T follicular helper cell (primary cell): ENCODE results near the gene ZNF580.
A peak's percentile ranks its signal among the peaks of the same experiment; 100 is the strongest.

Source experiments
- DNase-seq: peaks from one replicate; pipeline ENCODE4 v3.0.0-alpha.2; 2020; ENCODE audit warnings: low read depth

Gene ZNF580

DNA sequence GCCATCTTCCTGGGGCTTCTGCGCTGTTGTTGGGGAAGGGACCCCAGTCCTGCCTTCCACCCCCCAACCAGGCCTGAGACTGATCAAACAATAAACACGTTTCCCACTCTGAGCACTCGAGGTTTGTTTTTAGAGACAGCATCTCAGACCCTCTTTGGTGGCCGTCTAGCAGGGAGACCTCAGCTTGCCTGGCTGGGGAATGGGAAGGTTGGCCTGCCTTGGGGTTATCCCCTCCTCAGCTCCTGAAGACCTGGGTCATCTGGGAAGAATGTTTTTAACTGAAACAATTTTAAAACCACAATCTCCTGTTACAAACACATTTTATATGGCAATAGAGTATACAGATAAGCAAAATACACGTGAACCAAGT, 4.7 kb downstream of the ZNF580 start:
- DNase-seq, result no peak

DNA sequence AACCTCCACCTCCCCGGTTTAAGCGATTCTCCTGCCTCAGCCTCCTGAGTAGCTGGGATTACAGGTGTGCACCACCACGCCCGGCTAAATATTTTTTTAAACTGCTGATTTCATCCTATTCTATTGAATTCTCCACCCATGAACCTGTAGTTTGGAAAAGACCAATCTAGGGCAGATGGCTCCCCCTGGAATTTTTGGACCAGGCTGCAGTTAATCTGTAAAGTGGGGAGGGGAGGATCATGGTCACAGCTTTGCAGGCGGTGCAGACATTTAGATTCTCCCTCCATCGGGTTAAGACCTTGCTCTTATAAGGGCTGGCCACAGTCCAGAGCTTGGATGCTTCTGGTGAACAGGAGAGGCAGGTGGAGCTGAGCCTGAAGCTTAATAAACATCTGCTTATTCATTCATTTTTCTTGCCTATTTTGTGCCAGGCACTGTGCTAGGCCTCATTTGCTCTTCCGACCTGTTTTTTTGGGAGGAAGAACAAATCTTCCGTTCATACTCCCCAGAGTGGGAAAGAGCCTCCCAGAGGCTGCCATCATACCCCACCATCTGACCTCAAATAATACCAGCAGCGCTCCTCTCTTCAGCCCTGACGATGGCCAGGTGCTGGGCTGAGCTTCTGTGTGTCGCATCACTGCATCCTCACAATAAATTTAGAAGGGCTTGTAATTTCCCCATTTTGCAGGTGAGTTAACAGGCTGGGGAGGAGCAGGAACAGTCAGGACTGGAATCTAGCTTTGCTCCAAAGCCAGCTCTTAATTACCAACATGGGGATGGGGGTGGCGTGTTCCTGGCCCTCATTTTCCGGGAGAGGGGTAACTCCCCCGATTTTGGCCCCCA, 6.3 kb downstream of the ZNF580 start:
- no peak for DNase-seq

DNA sequence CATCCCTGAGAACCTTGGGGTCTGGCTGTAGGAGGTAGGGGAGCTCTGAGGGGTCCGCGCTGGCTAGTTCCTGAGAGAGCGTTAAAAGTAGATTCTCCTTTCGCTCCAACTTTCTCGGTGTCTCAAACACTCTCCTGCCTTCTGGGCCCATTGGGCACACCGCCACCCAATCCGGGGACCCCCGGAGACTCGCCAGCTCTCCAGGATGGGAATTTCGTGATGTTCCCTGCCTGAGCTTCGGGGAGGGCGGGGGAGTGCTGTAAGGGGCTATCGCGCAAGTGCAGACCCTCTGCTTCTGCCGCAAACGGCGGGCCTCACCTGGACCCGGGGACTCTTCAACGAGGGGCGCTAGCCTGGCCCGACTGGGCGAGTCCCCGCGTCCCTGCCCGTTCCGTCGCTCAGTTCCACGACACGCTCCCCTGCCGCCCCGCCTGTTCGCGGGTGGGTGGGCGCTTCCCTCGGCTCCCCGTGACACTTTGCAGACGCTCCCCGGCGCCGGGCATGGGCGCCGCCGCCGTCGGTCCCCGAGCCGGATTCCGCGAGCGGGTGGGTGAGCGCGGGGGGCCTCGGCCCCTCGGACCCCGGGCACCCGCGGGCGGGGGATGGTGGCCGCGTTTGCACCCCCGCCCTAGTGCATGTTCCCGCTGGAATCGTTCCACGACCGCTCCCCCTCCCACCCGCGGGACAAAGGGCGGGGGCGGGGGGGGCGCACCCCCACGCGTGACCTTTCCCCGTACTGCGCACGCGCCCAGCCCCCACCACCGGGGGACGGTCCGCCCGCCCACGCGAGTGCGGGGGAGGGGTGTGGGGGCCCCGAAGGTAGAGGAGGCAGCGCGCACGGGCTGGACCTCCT, 7.2 kb downstream of the ZNF580 start, which contains the start of gene CCDC106:
Gene CCDC106 (plus strand): TSS at position 481 of the 853 bp plus-strand sequence. CDS start 835 bp downstream, outside the sequence.
- no peak for DNase-seq

DNA sequence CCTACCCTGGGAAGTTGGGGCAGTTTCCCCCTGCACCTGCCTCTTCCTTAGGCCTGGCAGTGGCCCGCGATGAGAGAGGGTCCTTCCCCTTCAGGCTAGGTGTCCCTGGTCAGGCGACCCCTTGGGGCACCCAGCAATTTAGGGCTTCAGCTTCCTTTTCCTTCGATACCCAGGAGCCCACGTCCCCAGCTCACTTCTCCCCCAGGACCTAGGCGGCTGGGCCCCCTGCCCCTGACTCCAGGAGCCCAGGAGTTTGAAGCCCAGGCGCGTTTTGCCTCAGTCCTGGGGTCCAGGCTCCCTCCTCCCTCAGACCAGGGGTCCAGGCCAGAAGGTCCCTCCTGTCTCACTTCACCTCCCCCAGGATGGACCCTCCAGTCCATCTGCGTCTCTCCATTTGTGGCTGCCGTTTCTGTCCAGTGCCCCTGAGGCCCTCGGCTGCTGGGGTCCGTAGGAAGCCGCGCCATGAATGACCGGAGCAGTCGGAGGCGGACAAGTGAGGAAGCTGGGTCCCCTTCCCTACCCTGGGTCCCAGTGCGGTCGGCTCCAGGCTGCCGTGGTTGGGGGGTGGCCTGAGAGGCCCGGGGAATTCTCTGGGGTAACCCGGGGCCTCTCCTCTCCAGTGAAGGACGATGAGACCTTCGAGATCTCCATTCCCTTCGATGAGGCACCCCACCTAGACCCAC, 7.9 kb downstream of the ZNF580 start:
- no peak for DNase-seq

DNA sequence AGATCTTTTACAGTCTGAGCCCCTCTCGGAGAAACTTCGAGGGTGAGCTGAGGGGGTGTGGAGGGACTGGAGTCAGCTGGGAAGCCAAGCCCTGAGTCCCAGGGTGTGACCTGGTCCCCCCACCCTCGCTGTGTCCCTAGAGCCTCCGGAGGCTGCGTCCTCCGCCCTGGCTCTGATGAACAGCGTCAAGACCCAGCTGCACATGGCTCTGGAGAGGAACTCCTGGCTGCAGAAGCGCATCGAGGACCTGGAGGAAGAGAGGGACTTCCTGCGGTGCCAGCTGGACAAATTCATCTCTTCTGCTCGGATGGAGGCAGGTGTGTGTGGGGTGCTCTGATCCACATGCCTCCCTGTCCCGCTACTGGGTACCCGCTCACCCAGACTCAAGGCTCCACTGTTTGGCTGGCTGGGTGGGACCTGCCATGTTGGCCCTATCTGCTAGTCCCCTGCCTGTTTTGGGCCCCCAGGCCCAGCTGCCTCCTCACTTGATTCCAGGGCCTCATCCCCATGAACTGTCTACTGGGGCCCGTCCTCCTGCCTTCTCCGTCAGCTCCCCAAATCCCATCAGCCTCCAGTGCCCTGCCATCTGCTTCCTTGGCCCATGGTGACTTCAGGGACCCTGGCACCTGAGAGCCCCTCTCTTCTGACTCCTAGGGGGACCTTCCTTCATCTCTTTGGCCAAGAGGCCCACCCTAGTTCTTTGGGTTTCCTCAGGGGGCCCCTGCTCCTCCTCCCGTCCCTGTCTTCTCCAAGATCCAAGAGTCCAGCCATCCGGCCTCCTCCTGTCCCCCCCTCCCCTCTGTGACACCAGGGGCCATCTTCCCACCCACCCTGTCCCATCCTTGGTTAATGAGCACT, 8.7 kb downstream of the ZNF580 start:
- DNase-seq, result no peak

DNA sequence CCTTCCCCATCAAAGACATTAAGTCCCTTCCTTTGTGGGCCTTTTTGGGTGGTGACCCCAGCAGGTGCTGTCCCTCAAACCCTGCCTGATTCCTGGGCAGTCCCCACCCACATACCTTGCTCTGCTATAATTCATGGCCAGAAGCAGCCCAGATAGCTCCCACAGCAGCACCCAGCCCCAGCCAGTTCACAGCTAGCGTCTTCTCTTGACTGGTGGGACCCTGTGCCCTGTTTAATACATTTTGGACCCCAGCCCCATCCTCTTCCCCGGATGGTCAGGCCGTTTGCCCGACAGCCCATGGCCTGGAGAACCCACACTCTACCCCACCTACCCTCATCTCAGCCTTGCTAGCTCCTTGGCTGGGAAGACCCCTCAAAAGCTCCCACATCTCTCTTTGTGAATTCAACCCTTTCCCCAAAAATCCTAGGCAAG, 9.3 kb downstream of the ZNF580 start:
- no peak for DNase-seq

DNA sequence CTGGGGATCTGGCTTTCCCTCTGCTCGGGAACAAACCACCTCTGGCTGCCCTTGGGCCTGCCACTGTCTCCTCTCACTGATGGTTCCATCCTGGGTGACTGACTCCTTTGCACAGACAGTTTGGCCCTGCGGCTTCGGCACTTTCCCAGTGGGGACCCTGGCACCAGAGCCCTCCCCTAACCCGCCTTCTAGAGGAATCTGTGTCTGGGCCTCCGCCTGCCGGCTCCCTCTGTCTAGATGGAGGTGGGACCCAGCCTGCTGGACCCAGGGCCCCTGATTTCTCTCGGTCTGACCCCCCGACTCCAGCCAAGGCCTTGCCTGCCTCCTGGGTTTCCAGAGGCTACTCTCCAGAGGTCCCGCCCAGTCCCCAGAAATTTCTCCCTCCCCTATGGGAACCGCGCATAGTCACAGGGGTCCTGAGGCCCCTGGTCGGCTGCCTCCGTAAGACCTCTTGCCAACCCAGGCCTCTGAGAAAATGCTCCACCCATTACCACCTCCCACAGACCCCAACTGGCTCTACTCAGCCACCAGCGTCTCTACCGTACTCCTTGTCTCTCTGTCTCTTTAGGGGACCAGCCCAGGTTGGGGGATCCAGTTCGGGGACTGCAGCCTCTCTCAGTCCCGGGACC, 9.9 kb downstream of the ZNF580 start:
- DNase-seq, result no peak

DNA sequence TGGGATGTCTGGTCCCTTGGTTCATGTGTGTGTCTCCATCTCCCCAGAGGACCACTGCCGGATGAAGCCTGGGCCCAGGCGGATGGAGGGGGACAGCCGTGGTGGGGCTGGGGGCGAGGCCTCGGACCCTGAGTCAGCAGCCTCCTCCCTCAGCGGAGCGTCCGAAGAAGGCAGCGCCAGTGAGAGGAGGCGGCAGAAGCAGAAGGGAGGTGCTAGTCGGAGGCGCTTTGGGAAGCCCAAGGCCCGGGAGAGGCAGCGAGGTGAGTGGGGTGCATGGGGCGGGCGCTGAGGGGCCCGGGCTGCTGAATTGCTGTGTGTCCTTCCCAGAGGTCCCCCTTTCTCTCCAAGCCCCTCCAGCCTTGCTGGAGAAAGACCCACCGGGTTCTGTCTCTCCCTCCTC, 10.4 kb downstream of the ZNF580 start:
- DNase-seq, result no peak

DNA sequence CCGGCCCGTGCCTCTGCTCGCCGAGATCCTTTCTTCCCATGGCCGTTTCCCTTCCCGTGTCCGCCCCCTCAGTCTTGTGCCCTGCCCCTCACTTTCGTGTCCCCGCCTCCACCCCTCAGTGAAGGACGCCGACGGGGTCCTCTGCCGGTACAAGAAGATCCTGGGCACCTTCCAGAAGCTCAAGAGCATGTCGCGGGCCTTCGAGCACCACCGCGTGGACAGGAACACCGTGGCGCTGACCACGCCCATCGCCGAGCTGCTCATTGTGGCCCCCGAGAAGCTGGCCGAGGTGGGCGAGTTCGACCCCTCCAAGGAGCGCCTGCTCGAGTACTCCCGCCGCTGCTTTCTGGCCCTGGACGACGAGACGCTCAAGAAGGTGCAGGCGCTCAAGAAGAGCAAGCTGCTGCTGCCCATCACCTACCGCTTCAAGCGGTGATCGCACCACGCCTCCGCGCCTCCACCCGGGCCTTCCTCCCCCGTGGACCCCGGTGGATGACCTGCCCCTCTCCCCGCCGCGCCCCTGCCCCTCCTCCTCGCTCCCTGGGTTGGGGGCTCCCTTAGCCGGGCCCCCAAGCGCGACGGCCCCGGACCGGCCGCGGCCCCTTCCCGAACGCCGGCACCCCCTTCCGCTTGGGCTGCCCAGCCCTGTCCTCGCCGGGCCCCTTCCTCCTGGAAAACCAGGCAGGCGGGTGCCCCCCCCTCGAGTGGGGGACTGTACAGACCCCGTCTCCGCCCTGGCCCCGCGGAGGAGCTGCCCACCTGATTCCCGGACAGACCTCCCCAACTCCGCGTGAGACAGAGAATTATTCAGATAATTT, 11.7 kb downstream of the ZNF580 start:
- no peak for DNase-seq

DNA sequence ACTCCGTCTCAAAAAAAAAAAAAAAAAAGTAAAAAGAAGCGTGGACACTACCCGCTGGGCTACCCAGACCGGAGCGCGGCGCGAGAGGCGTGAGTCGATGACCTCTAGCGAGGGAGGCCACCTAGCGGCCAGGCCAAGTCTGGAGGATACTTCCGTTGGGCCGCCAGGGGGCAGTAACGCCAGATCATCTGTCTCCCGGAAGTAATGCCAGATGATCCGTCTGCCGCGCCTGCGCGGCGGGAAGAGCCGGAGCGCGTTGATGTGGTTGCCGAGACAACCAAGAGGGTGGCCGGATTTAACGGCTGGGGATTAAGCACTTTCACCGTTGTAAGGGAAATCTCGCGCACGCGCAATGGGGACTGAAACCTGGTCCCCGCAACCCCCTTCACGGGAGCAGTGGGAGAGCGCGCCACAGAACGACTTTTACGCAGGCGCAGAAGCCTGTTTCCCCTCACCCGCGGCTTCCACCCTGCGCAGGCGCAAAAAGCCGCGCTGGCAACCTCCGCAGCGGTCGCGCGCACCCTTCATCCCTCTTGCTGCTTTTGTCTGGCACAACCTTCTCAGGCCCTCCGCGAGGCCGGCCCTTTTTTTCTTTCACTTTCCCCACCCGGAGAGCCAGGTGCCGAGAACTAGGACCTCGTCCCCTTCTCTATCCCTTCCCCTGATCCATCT, 13.0 kb downstream of the ZNF580 start:
- DNase-seq, result peak; percentile 99

DNA sequence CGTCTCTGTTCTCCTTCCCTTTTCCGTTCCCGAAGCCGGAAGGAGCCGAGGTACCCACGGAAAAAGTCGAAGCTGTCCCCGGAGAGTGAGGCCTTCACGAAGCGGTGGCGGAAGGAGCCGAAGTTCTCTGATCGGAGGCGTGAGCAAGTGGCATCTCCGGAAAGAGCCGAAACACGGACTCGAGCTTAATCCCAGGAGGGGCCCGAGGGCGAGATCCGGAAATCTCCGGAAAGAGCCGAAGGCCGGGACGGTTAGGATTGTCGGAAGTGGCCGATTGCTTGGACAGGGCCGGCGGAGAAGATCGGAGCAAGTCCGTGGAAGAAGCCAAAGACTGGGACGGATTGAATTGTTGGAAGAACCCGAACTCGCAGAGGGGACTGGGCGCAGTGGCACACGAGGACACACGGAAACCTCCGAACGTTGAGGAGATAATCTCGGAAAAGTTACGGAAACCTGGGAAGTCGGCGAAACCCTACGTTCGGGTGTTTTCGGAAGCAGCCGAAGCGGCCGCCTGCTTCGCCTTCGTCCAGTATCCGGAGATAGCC, 13.6 kb downstream of the ZNF580 start:
- peak; percentile 99 for DNase-seq

DNA sequence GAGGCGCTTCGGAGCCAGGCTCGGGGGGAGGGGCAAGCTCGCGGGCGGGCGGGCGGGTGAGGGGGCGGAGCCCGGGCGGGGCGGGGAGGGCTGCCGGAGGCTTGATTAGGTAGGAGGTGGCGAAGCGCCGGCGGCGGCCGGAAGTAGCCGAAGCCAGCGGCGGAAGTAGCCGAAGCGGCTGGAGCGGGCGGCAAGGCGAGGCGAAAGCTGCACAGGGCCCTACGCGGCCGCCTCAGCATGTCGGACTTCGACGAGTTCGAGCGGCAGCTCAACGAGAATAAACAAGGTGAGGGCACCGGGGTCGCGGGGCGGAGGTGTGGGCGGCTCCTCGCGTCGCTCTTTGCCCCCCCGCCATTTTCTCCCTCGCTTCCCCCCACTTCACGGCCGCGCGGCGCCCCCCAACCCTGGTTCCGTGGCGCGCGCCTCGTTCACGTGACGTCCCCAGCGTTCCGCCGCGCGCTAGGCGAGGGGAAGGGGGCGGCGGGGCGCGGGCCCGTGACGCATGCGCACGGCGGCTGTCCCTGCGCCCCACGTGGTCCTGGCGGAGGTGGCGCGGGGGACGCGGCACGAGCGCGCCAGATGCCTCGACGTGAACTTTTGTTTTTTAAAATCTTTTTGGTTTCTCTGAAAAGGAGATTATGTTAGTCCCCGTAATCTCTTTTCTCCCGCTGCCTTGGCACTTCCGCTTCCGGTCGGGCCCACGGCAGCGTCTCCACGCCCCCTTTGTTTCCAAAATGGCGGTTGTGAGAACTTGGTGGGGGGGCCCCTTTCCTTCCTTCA, 14.3 kb downstream of the ZNF580 start, which contains the start of gene U2AF2:
Gene U2AF2 (plus strand): TSS at position 168 of the 780 bp plus-strand sequence. CDS start 70 bp downstream, at position 238.
- DNase-seq, result peak; percentile 98

DNA sequence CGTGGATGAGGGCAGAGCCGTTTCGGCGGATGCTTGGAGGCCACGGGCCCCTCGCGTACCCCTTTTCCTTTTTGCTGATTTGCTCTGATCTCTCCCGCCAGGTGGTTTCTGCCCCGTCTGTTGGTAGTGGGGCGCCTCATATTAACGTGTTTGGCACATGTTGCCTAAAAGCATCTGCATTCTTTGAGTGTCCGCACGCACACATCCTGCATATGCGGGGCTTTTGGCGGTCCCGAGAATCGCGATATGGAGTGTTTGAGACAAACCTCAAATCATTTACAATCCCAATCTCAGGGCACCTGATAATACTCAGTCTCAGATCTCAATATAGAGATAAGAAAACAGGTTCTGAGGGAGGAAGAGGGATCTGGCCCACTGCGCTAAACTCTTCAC, 14.8 kb downstream of the ZNF580 start:
- no peak for DNase-seq

DNA sequence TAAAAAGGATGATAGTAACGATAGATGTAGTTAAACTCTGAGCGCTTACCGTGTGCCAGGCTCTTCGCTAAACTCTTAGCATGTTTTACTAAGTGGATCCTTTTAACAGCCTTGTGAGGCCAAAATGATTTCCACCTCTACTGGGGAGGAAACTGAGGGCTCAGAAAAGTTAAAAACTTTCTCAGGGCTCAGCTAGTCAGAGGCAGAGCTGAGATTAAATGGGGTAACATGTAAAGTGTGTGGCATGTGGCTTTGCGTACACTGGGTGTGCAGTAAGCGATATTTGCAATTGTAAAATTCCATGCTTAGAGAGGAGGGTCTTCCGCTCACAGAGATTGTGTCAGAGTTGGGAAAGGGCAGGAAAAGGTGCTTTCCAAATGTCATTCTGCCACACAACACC, 15.8 kb downstream of the ZNF580 start:
- no peak for DNase-seq

DNA sequence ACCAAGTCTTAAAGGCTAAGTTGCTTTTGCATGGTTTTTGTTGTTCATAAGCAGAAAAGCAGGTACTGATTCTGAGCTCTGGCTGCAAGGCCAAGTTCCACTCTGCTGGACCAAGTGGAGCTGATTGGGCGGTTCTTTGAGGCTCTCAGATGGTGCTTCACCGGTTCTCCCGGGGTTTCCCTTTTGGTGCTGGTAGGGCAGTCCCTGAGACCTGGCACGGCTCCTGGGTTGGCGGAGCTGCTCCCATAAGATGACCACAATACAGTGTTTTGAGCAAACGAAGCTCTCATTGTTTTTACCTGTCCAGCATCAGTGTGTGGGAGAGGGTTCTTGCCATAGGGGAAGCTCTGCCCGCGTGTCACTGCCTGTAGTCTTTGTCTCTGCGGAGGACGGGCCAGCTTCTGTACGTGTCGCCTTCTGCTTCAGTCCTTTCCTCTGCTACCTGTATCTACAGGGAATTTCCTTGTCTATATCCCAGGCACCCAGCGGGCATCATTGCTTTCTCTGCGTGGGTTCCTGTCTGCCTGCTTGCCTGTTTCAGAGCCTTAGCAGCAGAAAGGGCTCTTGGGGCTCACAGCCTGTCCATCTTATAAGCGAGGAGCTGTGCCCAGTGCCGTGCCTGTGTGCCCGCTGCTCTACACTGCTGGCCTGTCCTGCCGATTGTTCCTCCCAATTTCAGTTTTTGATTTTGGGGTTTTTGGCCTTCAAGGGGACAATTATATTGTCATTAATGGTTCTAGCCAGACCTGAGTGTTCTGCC, 16.4 kb downstream of the ZNF580 start:
- no peak for DNase-seq

DNA sequence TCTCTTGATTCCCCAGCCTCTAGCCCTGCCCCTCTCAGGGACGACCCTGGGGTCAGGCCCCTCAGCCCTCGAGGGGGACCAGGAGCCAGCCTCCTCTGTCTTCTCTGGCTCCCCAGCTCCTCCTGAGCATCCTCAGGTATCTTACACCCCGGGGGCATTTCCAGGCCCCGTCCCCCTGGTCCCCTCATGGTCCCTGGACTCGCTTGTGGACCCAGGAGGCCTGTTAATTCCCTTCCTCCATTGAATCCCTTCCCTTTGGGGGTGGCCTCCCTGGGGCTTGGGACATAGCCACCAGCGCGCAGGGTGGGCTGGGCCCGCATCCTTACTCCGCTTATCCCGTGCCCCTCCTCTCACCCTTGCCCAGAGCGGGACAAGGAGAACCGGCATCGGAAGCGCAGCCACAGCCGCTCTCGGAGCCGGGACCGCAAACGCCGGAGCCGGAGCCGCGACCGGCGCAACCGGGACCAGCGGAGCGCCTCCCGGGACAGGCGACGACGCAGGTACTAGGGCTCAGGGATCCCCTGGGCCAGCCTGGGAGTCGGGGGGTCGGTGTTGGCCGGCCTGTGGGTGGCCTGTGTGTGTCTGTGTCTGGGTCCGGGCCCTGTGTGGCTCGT, 18.2 kb downstream of the ZNF580 start:
- no peak for DNase-seq

DNA sequence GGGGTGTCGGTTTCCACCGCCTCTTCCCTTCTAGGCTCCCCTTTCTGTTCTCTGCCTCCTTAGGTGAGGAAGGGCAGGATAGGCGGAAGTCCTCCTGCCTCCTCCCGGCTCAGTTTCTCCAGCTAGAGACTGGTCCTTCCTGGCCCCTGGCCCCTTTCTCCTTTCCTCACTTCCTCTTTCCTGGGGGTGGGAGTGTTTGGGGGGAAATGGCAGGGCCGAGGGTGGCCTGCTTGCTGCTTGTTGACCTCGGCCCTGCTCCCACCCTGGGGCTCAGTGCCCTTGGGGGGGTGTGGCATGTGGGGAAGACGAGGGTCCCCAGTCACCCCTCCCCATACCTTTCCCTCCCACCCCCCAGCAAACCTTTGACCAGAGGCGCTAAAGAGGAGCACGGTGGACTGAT, 19.0 kb downstream of the ZNF580 start:
- no peak for DNase-seq
